Ascending aorta (tissue), 2 donors: ENCODE results near the gene NUAK1. TPM values are rescaled to one million over a fixed set of nuclear protein-coding genes. Genes with fewer than 3 reads are reported as not detected.

Experiments used
- DNase-seq, 2 donors: peaks; one replicate each; pipeline ENCODE4 v3.0.0-alpha.2; 2019; ENCODE audit warnings: low spot score in 2 of 2
- H3K27ac ChIP-seq, 2 donors: fragments of 200-600 bp; sonication (generic); one replicate each; pipeline ENCODE4 v1.5.1; 2016 to 2017; ENCODE audit warnings: mild to moderate bottlenecking in 1 of 2
- H3K27me3 ChIP-seq: fragments of 200-600 bp; sonication (generic); one replicate; pipeline ENCODE4 v1.5.1; 2017
- H3K36me3 ChIP-seq, 2 donors: fragments of 200-600 bp; sonication (generic); one replicate each; pipeline ENCODE4 v1.5.1; 2016
- H3K4me1 ChIP-seq, 2 donors: fragments of 200-600 bp; sonication (generic); one replicate each; pipeline ENCODE4 v1.5.1; 2016 to 2017; ENCODE audit warnings: mild to moderate bottlenecking in 1 of 2
- H3K4me3 ChIP-seq, 2 donors: fragments of 200-600 bp; sonication (generic); one replicate each; pipeline ENCODE4 v1.5.1; 2016 to 2017; ENCODE audit warnings: mild to moderate bottlenecking in 1 of 2
- H3K9me3 ChIP-seq, 2 donors: fragments of 200-600 bp; sonication (generic); one replicate each; pipeline ENCODE4 v1.5.1; 2016
- CTCF ChIP-seq, 3 experiments: fragments of 200-600 bp in 2 of 3; fragments of 450-650 bp in 1 of 3; sonication (generic) in 2 of 3; IDR thresholded peaks; one replicate each; pipeline ENCODE4 v1.5.1; 2016 to 2019; ENCODE audit warnings: antibody characterized with exemption in 3 of 3, mild to moderate bottlenecking in 1 of 3, moderate library complexity in 1 of 3
- intact Hi-C: fragments of 100-400 bp; cut with DNase I; formaldehyde crosslinking; loops from one replicate; pipeline ENCODE4 v1.15.1; 2023
- total RNA-seq: library from RNA; depleted of rRNA; stranded (reverse); fragments of >200 nt; gene quantifications from one replicate; pipeline ENCODE4 v1.1.0, GENCODE V29; 2016

NUAK1 gene
- total RNA-seq, 1 donor from 2014 or later = 29.7 TPM

DNA sequence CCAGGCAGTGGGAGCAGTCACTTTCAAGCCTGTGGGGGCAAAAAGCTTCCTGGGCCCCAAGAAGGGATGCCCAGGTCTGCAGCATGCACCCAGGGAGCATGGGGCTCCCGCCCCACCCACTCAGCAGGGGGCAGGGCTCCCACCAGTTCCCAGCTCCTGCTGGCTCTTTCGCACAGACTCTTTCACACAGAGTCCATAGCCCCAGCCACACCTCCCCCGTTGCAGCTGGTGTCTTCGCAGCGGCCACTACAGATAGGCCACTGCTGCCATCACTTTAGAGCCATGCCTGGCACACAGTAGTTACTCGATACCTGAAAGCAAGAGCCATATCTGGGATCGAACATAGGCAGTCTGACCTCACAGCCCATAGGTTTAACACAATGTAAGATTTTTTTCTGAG, 98.2 kb downstream of the NUAK1 start:
- Histone ChIP-seq H3K4me1 (no peaks in the 10 kb centered on the region), H3K27me3 (no peaks in the 10 kb centered on the region), H3K4me3 (no peak overlapping the region), H3K9me3 (no peaks in the 10 kb centered on the region), H3K36me3 (no peaks in the 10 kb centered on the region), H3K27ac (no peak overlapping the region)
- TF ChIP-seq CTCF (IDR thresholded peaks at IDR 0.05) = no peak
- DNase-seq = no peak
- intact Hi-C loops = no loop called here

DNA sequence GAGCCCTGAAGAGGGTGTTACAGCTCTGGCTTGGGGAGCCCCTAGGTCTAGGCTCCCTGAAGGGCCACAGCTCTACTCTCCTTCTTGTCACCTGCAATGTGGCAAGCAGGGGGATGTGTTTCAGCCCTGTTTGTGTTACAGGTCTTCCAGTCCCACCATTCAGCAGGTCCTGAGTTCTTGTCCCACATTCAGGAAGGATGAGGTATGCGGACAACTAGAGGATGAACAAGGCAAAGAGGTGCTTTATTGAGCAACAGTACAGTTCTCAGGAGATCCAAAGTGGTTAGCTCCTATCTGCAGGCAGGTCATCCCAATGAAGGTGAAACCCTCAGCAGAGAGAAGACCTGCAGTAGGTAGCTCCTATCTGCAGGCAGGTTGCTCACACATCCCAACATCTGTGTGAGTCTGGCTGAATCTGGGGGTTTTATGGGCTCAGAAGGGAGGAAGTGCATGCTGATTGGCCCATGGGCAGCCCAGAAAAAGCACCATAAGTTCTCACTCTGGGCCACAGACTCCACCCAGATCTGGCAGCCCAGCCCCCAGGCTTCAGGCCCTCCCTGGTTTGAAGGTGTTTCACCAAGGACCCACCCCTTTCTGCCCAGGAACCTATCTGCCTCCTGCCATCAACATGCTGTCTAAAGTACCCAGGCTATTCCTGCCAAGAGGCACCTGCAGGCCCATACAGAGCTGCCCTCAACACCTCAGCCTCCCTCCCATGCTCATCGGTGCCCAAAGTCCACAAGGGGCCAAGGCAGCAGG, 98.9 kb downstream of the NUAK1 start:
- Histone ChIP-seq H3K4me1 (no peaks in the 10 kb centered on the region), H3K36me3 (no peaks in the 10 kb centered on the region), H3K27ac (no peak overlapping the region), H3K9me3 (no peaks in the 10 kb centered on the region), H3K4me3 (no peak overlapping the region), H3K27me3 (no peaks in the 10 kb centered on the region)
- intact Hi-C loops = no loop called here
- DNase-seq = no peak
- TF ChIP-seq CTCF (IDR thresholded peaks at IDR 0.05) = no peak

GRCh38 chr12:106039242-106039641, 99.5 kb downstream of the NUAK1 start:
- H3K4me3 ChIP-seq = no peak overlapping the region
- intact Hi-C loops = no loop called here
- no peak overlapping the region for H3K27ac ChIP-seq
- no peak for TF ChIP-seq CTCF (IDR thresholded peaks at IDR 0.05)
- no peaks in the 10 kb centered on the region for H3K36me3 ChIP-seq
- H3K4me1 ChIP-seq = no peaks in the 10 kb centered on the region
- DNase-seq = no peak
- no peaks in the 10 kb centered on the region for H3K27me3 ChIP-seq
- H3K9me3 ChIP-seq = no peaks in the 10 kb centered on the region

DNA sequence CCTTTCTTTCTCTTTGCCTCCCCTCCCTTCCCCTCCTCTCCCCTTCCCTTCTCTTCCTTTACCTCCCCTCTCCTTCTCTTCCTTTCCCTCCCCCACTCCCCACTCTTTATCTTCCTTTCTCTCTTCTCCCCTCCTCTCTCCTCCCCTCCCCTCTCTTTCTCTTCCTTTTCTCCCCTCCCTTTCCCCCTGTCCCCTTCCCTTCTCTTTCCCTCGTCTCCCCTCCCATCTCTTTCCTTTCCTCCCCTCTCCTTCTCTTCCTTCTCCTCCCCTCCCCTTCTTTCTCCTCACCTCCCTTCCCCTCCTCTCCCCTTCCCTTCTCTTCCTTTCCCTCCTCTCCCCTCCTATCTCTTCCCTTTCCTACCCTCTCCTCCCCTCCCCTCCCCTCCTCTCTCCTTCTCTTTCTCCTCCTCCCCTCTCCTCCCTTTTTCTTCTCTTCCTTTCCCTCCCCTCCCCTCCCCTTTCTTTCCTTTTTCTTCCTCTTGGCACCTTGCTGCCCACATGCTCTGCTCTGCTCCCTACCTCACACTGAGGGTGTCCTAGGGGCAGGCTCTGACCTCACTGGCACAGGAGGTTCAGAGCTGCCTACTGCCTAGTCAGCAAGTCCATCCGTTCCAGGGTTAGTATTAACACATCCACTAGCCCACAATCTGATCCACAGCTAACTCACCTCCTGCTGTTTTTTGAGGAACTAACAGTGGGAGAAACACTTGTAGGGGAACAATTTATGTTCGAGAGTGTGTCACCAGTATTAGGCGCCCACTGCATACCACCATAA, 101.0 kb downstream of the NUAK1 start:
- no peaks in the 10 kb centered on the region for H3K9me3 ChIP-seq
- H3K27me3 ChIP-seq = no peaks in the 10 kb centered on the region
- no peak for TF ChIP-seq CTCF (IDR thresholded peaks at IDR 0.05)
- no peaks in the 10 kb centered on the region for H3K36me3 ChIP-seq
- no peak for DNase-seq
- H3K4me3 ChIP-seq = no peak overlapping the region
- intact Hi-C loops = no loop called here
- H3K27ac ChIP-seq = no peak overlapping the region
- no peaks in the 10 kb centered on the region for H3K4me1 ChIP-seq

DNA sequence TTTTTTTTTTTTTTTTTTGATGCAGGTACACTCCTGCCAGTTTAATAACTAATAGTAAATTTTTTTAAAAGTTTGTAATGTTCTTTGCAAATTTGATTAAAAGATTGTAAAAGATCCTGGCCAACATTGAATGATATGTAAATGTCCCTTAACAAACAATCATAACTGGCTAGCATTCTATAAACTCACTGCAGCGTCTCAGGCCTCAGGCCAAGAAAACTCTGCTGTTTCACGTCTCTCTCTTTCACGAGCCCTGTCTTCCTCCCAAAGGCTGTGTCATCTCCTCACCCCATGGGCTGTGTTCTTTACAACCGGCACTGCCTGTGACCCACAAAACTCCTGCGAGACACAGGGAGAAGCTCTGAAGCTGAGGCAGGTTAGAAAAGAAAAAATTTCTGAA, 103.3 kb downstream of the NUAK1 start:
- no peak for TF ChIP-seq CTCF (IDR thresholded peaks at IDR 0.05)
- H3K27me3 ChIP-seq = no peaks in the 10 kb centered on the region
- H3K27ac ChIP-seq = no peak overlapping the region
- H3K9me3 ChIP-seq = no peaks in the 10 kb centered on the region
- DNase-seq = no peak
- no peaks in the 10 kb centered on the region for H3K36me3 ChIP-seq
- intact Hi-C loops = no loop called here
- peaks cover 0 to 2% of the 10 kb centered on the region in 2 donors for H3K4me1 ChIP-seq
- H3K4me3 ChIP-seq = no peak overlapping the region
